Measurements from ENCODE around the gene OR10V1. TPM values are rescaled to one million over a fixed set of nuclear protein-coding genes. Genes with fewer than 3 reads are reported as not detected.

Gene OR10V1
- total and polyA plus RNA-seq, 9 of the 15 experiments (the other 6 are each of a cell fraction or from before 2014, with no cell fraction given), result not detected

GRCh38 chr11:59716051-59716450 lies 2.4 kb upstream of the OR10V1 start (continued):
- TF ChIP-seq, protein P1, sequence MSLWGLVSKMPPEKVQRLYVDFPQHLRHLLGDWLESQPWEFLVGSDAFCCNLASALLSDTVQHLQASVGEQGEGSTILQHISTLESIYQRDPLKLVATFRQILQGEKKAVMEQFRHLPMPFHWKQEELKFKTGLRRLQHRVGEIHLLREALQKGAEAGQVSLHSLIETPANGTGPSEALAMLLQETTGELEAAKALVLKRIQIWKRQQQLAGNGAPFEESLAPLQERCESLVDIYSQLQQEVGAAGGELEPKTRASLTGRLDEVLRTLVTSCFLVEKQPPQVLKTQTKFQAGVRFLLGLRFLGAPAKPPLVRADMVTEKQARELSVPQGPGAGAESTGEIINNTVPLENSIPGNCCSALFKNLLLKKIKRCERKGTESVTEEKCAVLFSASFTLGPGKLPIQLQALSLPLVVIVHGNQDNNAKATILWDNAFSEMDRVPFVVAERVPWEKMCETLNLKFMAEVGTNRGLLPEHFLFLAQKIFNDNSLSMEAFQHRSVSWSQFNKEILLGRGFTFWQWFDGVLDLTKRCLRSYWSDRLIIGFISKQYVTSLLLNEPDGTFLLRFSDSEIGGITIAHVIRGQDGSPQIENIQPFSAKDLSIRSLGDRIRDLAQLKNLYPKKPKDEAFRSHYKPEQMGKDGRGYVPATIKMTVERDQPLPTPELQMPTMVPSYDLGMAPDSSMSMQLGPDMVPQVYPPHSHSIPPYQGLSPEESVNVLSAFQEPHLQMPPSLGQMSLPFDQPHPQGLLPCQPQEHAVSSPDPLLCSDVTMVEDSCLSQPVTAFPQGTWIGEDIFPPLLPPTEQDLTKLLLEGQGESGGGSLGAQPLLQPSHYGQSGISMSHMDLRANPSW (CRISPR knock-in tag; IDR thresholded peaks at IDR 0.05), result no peak
- TF ChIP-seq SMAD4 (CRISPR knock-in tag; conservative IDR thresholded peaks at IDR 0.05) (peak; percentile 24; the same call in 1 of the 2 replicates), SP1 (CRISPR knock-in tag; IDR thresholded peaks at IDR 0.05) (no peak), ZNF121 (CRISPR knock-in tag; conservative IDR thresholded peaks at IDR 0.05) (no peak), ATF7 (IDR thresholded peaks at IDR 0.05) (no peak), E2F3 (CRISPR knock-in tag; IDR thresholded peaks at IDR 0.05) (no peak), XRCC3 (IDR thresholded peaks at IDR 0.05) (no peak), ZKSCAN1 (IDR thresholded peaks at IDR 0.05; ENCODE audit: low read depth, low read length) (no peak), MEIS2 (IDR thresholded peaks at IDR 0.05; ENCODE audit: partially characterized antibody) (peak; percentile 85), ZNF57 (CRISPR knock-in tag; IDR thresholded peaks at IDR 0.05) (no peak), TCFL5 (CRISPR knock-in tag; conservative IDR thresholded peaks at IDR 0.05) (no peak), NR4A1 (CRISPR knock-in tag; IDR thresholded peaks at IDR 0.05) (no peak), NR4A1 (tag; IDR thresholded peaks at IDR 0.05) (no peak), SIN3B (IDR thresholded peaks at IDR 0.05; ENCODE audit: low read depth) (no peak), STAG1 (CRISPR knock-in tag; IDR thresholded peaks at IDR 0.05; ENCODE audit: borderline replicate concordance) (no peak), IRF1 (CRISPR knock-in tag; IDR thresholded peaks at IDR 0.05; ENCODE audit: borderline replicate concordance) (no peak), CBFA2T2 (conservative IDR thresholded peaks at IDR 0.05) (peak; percentile 47; the same call in 1 of the 2 replicates), ZNF197 (CRISPR knock-in tag; IDR thresholded peaks at IDR 0.05; ENCODE audit: low read depth) (no peak), ARNT (IDR thresholded peaks at IDR 0.05) (no peak), ARID1B (IDR thresholded peaks at IDR 0.05) (peak; percentile 72), RBM22 (IDR thresholded peaks at IDR 0.05; ENCODE audit: low read depth, low read length, poor library complexity, severe bottlenecking) (no peak), ZNF507 (tag; conservative IDR thresholded peaks at IDR 0.05) (no peak), HDAC2 (IDR thresholded peaks at IDR 0.05) (no peak), MECOM (CRISPR knock-in tag; IDR thresholded peaks at IDR 0.05) (no peak), ZNF584 (CRISPR knock-in tag; IDR thresholded peaks at IDR 0.05; ENCODE audit: low read depth) (0 out of 2 replicates have a peak, but pooled peaks have one; percentile 33)
- TF ChIP-seq, protein P2, sequence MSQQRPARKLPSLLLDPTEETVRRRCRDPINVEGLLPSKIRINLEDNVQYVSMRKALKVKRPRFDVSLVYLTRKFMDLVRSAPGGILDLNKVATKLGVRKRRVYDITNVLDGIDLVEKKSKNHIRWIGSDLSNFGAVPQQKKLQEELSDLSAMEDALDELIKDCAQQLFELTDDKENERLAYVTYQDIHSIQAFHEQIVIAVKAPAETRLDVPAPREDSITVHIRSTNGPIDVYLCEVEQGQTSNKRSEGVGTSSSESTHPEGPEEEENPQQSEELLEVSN (IDR thresholded peaks at IDR 0.05; ENCODE audit: borderline replicate concordance in 1 of 2, extremely low read depth in 1 of 2, insufficient read depth in 1 of 2, insufficient read length in 1 of 2, low read depth in 1 of 2, low read length in 1 of 2, poor library complexity in 1 of 2, severe bottlenecking in 1 of 2), result no peak
- TF ChIP-seq, protein P3, sequence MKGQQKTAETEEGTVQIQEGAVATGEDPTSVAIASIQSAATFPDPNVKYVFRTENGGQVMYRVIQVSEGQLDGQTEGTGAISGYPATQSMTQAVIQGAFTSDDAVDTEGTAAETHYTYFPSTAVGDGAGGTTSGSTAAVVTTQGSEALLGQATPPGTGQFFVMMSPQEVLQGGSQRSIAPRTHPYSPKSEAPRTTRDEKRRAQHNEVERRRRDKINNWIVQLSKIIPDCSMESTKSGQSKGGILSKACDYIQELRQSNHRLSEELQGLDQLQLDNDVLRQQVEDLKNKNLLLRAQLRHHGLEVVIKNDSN (CRISPR knock-in tag; IDR thresholded peaks at IDR 0.05), result no peak
